ENCODE data around the gene EPS8.
"Not testable (repeated sequence)": the region's sequence is repeated elsewhere in the genome, so short reads cannot be mapped to it uniquely, and the experiment has no call there.

Gene EPS8

GRCh38 chr12:15796493-15797141, 7.4 kb upstream of the EPS8 start:
- DNase-seq: no peak

- no peak for DNase-seq
Measured at GRCh38 chr12:15794836-15795235, 5.6 kb upstream of the EPS8 start.

GRCh38 chr12:15794196-15794595, 5.0 kb upstream of the EPS8 start:
- no peak for DNase-seq

DNA sequence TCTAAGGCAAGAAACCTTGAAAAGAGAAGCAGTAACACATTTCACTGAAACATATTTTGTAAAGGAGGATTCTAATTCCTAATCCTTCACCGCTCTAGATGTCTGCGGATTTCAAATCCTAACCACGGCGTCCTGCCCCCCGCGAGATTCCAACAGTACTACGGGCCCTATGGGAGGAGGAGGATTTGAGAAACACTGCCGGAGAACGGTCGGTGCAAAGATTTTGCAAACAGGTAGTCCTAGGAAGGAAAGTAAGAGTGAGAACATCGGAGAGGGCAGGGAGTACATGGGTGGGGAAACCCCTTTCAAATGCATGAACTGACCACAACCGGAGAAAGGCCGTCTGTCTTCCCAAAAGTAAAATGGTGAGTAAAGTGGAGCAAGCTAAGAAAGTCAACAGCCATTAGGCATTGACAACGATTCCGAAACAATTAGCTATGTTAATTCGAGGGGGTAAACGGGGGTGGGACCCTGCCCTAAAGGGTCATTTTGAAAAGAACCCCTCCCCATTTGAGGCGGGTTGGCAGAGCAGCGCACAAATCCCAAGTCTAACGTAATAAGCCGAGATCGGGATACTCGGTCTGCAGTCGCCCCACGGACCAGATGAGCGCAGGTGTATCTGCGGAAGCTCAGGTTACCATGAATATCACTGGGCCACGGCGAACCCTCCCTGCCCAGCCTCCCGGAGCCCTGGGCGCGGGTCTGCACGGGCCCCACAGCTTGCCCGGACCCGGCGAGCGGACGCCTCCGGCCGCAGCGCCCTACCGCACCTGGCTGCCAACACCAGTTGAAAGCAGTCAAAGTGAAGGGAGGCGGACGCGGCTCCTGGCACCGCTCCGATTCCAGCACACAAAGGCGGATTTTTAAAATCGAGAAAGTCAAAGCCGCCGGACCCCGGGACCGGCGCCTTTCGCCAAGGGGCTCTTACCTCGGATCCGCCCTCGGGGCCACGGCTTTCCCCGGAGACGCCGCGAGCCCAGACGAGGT, 662 bp downstream of the EPS8 start:
- peak; percentile 78 for DNase-seq

- DNase-seq: no peak
Measured at GRCh38 chr12:15787778-15788177, 1.4 kb downstream of the EPS8 start.

DNA sequence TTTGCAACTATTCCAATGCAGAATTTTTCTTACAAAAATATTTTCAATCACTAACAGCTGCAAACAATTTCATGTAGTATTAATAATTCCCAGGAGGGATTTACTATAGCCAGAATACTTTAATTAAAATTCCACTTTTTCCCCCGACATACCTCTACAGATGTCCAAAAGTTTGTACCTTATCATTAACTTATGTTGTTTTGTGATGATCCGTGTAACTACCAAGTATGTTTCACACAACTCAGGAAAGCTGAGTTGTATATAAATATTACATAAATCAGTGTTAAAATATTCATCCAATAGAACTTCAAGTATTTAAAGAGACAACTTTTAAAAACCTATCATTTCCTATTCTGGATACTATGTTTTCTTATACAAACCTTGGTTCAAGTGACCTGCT, 2.4 kb downstream of the EPS8 start:
- DNase-seq: no peak

- no peak for DNase-seq
Measured at GRCh38 chr12:15783288-15783687, 5.9 kb downstream of the EPS8 start.

DNA sequence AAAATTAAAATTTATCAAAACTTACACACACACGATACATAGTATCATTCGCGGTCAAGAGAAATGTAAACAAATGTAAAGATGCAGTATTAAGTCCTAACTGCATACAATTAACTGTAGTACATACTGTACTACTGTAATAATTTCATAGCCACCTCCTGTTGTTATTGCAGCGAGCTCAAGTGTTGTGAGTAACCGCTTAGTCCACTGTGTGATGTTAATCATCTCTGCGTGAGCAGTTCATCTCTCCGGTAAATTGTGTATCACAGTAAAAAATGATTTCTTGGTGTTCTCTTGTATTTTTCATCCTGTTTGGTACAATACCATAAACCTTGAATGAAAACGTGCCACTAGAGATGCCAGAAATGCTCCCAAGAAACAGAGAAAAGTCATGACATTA, 6.5 kb downstream of the EPS8 start:
- no peak for DNase-seq

DNA sequence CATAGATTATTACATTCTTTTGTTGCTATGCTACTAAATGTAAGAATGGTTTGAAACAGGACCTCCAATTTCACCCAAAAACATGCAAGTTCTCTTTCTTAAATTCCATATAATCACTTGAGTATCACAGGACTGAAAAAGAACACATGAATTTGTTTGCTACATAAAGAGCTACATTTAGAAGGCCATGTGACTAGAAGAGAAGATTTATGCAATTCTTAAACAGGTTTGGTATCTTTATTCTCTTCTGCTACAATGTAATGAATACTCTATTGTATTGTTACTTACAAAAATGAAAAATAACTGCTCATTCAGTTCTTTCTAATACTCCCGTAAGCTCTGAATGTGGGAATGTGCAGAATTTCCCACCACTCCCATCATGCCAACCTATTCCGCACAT, 9.3 kb downstream of the EPS8 start:
- no peak for DNase-seq

GRCh38 chr12:15778126-15778525, 11.1 kb downstream of the EPS8 start:
- DNase-seq: no peak

DNA sequence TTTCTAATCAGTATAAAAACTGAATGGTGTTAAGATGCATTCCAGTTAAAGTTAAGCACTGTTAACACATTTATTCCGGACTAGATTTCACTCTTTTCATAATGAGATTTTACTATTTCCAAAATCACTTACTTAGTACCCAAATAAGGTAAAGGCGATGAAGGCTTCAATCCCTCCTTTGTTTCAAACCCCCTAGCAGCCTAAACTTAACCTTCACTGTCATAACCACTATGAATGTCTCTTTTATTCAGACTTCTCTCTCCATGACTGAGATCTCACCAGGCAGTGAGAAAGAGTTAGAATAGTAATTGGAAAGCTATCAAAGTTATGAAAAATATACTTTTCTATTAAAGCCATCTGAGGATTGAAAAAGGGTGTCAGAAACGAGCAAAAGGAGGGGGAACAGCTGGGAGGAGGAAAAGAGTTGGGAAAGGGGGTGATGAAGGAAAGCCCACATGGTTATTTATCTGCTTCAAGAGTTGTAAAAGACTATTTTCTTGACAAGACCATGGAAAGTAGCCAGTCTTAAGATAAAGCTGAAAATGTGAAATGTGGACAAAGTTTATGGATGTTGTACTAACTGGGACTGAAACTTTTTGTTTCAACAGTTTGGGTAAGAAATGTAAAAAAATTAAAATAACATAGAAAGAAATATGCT, 11.7 kb downstream of the EPS8 start:
- no peak for DNase-seq

- no peak for DNase-seq
Measured at GRCh38 chr12:15776532-15776931, 12.7 kb downstream of the EPS8 start.

- no peak for DNase-seq
Measured at GRCh38 chr12:15774819-15775218, 14.4 kb downstream of the EPS8 start.

GRCh38 chr12:15772405-15773018, 16.7 kb downstream of the EPS8 start:
- no peak for DNase-seq

DNA sequence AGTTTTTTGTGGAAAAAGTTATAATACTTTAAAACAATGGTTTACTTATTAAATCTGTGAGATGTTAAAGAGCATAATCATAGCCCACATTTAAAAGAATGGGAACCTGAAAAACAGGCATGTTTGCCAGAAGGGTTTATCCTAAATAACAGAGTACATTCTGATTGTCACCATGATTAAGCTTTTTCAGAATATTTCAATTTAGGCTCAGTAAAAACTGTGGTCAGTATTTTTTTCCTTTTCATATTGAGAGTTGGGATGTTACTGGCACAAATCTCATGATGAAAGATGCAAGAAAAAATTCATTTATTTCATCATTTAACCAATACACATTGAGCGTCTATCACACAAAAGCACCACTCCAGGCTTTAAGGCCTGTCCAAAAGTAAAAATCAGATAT, 18.6 kb downstream of the EPS8 start:
- DNase-seq: no peak

DNA sequence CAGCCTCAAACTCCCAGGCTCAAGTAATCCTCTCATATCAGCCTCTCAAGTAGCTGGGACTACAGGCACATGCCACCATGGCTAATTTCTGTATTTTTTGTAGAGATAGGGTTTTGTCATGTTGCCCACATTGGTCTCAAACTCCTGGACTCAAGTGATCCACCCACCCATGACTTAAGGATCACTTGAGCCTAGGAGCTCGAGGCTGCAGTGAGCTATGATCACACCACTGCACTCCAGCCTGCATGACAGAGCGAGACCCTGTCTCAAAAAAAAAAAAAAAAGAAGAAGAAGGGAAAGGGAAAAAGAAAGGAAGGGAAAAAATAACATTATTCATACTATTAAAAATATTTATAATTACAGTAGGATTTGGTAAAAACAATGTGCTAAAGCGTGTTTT, 19.2 kb downstream of the EPS8 start:
- DNase-seq: peak; percentile 32

DNA sequence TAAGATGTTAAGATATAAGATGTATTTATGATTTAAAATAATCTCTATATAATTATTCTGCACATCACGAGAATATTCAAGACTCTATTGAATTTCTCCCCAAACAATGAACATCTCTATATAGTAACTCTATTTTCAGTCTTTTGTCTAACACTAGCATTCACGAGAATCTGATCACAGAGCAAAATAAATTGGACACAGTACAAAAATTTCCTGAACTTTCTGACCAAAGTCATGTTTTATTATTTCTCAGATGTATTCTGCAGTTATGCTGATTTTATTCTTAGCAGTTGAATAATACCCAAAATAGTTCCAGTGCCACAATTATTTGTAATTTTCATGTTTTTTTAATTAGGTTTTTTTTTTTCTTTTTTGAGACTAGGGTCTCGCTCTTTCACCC, 19.6 kb downstream of the EPS8 start:
- no peak for DNase-seq

- DNase-seq: no peak
Measured at GRCh38 chr12:15767301-15767700, 21.9 kb downstream of the EPS8 start.

GRCh38 chr12:15763328-15763727, 25.9 kb downstream of the EPS8 start:
- no peak for DNase-seq

DNA sequence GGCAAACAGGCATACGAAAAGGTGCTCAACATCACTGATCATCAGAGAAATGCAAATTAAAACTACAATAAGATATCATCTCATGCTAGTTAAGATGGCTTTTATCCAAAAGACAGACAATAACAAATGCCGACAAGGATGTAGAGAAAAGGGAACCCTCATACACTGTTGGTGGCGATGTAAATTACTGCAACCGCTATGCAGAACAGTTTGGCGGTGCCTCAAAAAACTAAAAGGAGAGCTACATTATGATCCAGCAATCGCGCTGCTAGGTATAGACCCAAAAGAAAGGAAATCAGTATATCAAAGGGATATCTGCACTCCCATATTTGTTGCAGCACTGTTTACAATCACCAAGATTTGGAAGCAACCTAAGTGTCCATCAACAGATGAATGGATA, 27.0 kb downstream of the EPS8 start:
- DNase-seq: not testable (repeated sequence)

GRCh38 chr12:15757553-15758255, 31.5 kb downstream of the EPS8 start:
- no peak for DNase-seq

- DNase-seq: no peak
Measured at GRCh38 chr12:15756822-15757221, 32.4 kb downstream of the EPS8 start.

- no peak for DNase-seq
Measured at GRCh38 chr12:15754233-15754632, 35.0 kb downstream of the EPS8 start.

Data from DMS79 treated with DMSO at 0.1 percent for 48 hours (cell line).